ENCODE measurements around the gene INPP5B. TPM values are rescaled to one million over a fixed set of nuclear protein-coding genes. Genes with fewer than 3 reads are reported as not detected.

The INPP5B gene
- polyA plus RNA-seq, 1 donor, result 18.8 TPM

- peak; percentile 96 to 99 for DNase-seq
- Histone ChIP-seq H3K27me3 (ENCODE audit: control insufficient read depth, insufficient read depth, low read length) (no peaks in the 10 kb centered on the region), H3K36me3 (ENCODE audit: control insufficient read depth, insufficient read depth, low read length) (peaks cover 17% of the 10 kb centered on the region), H3K4me3 (ENCODE audit: low read length) (peak overlapping the region; percentile 53), H3K4me1 (ENCODE audit: control insufficient read depth, insufficient read depth, low read length) (peaks cover 9% of the 10 kb centered on the region), H3K27ac (ENCODE audit: low read length) (peak overlapping the region; percentile 66), H3K9me3 (ENCODE audit: control insufficient read depth, low read depth, low read length) (no peaks in the 10 kb centered on the region)
- no CpG with 5 or more reads among the region's 68 CpGs for WGBS (ENCODE audit: insufficient coverage, low lambda C conversion rate)
Measured at GRCh38 chr1:37931361-37932158, 15.3 kb downstream of the INPP5B start.

GRCh38 chr1:37931102-37931360 is 15.8 kb downstream of the INPP5B start:
- peaks cover 16% of the 10 kb centered on the region for H3K36me3 ChIP-seq (ENCODE audit: control insufficient read depth, insufficient read depth, low read length)
- H3K27me3 ChIP-seq (ENCODE audit: control insufficient read depth, insufficient read depth, low read length), result no peaks in the 10 kb centered on the region
- no peak for DNase-seq
- no peaks in the 10 kb centered on the region for H3K9me3 ChIP-seq (ENCODE audit: control insufficient read depth, low read depth, low read length)
- peak overlapping the region; percentile 66 for H3K27ac ChIP-seq (ENCODE audit: low read length)
- WGBS (ENCODE audit: insufficient coverage, low lambda C conversion rate), result no CpG with 5 or more reads among the region's 6 CpGs
- peak overlapping the region; percentile 53 for H3K4me3 ChIP-seq (ENCODE audit: low read length)
- H3K4me1 ChIP-seq (ENCODE audit: control insufficient read depth, insufficient read depth, low read length), result peaks cover 9% of the 10 kb centered on the region

GRCh38 chr1:37930246-37931101 is 16.4 kb downstream of the INPP5B start:
- Histone ChIP-seq H3K9me3 (ENCODE audit: control insufficient read depth, low read depth, low read length) (no peaks in the 10 kb centered on the region), H3K27me3 (ENCODE audit: control insufficient read depth, insufficient read depth, low read length) (no peaks in the 10 kb centered on the region), H3K4me1 (ENCODE audit: control insufficient read depth, insufficient read depth, low read length) (peaks cover 9% of the 10 kb centered on the region), H3K27ac (ENCODE audit: low read length) (peak overlapping the region; percentile 66), H3K36me3 (ENCODE audit: control insufficient read depth, insufficient read depth, low read length) (peaks cover 15% of the 10 kb centered on the region), H3K4me3 (ENCODE audit: low read length) (peak overlapping the region; percentile 53)
- WGBS (ENCODE audit: insufficient coverage, low lambda C conversion rate), result 68% methylated on average over 3 of the region's 13 CpGs
- DNase-seq, result peak; percentile 70 to 77

DNA sequence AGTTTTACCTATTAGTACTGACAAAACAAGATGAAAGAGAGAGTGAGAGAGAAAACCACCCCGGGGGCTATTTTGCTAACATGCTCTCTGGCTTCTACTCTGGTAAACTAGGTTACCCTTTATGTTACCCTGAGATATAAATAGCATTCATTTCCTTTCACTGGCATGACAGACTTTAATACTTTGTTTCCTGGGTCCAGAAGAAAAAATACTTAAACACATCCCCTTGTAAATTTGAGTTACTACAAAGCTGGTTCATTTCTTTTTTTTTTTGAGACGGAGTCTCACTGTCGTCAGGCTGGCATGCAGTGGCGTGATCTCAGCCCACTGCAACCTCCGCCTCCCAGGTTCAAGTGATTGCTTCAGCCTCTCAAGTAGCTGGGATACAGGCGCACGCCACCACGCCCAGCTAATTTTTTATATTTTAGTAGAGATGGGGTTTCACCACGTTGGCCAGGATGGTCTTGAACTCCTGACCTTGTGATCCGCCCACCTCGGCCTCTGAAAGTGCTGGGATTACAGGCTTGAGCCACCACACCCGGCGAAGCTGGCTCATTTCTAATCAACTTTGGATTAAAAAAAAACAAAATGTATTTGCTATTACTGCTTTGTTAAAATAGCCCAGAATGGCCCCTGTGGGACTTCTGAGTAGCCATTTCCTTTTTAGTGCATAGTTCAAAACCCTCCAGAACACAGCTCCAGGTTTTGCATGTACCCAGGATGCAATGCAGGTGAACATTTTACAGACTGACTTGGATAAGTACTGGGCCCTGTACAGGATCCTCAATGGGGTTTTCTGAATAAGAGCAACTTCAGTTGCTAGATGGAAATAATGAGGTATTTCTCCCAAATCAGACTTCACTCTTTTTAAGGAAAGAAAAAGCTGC is 20.6 kb downstream of the INPP5B start:
- Histone ChIP-seq H3K27me3 (ENCODE audit: control insufficient read depth, insufficient read depth, low read length) (no peaks in the 10 kb centered on the region), H3K4me3 (ENCODE audit: low read length) (no peak overlapping the region), H3K27ac (ENCODE audit: low read length) (no peak overlapping the region), H3K4me1 (ENCODE audit: control insufficient read depth, insufficient read depth, low read length) (peaks cover 9% of the 10 kb centered on the region), H3K9me3 (ENCODE audit: control insufficient read depth, low read depth, low read length) (no peaks in the 10 kb centered on the region), H3K36me3 (ENCODE audit: control insufficient read depth, insufficient read depth, low read length) (peaks cover 9% of the 10 kb centered on the region)
- WGBS (ENCODE audit: insufficient coverage, low lambda C conversion rate), result no CpG with 5 or more reads among the region's 13 CpGs
- DNase-seq, result no peak

- Histone ChIP-seq H3K9me3 (ENCODE audit: control insufficient read depth, low read depth, low read length) (no peaks in the 10 kb centered on the region), H3K27me3 (ENCODE audit: control insufficient read depth, insufficient read depth, low read length) (no peaks in the 10 kb centered on the region), H3K27ac (ENCODE audit: low read length) (no peak overlapping the region), H3K4me3 (ENCODE audit: low read length) (no peak overlapping the region), H3K36me3 (ENCODE audit: control insufficient read depth, insufficient read depth, low read length) (peaks cover 13% of the 10 kb centered on the region), H3K4me1 (ENCODE audit: control insufficient read depth, insufficient read depth, low read length) (peaks cover 2% of the 10 kb centered on the region)
- DNase-seq, result no peak
- no CpG with 5 or more reads among the region's 4 CpGs for WGBS (ENCODE audit: insufficient coverage, low lambda C conversion rate)
Measured at GRCh38 chr1:37925316-37925715, 21.5 kb downstream of the INPP5B start.

DNA sequence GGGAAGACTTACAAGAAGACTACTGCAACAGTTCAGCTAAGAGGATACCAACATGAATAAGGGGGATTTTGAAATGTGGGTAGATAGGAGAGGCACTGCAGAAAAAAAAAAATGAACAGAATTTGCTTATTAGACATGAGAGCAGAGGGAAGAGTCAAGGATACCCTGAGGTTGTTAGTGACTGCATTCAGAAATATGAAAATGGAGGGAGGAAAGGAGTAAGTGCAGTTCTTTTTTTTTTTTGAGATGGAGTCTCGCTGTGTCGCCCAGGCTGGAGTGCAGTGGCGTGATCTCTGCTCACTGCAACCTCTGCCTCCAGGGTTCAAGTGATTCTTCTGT is 23.3 kb downstream of the INPP5B start:
- Histone ChIP-seq H3K27me3 (ENCODE audit: control insufficient read depth, insufficient read depth, low read length) (no peaks in the 10 kb centered on the region), H3K4me1 (ENCODE audit: control insufficient read depth, insufficient read depth, low read length) (no peaks in the 10 kb centered on the region), H3K9me3 (ENCODE audit: control insufficient read depth, low read depth, low read length) (no peaks in the 10 kb centered on the region), H3K27ac (ENCODE audit: low read length) (no peak overlapping the region), H3K4me3 (ENCODE audit: low read length) (no peak overlapping the region), H3K36me3 (ENCODE audit: control insufficient read depth, insufficient read depth, low read length) (peaks cover 13% of the 10 kb centered on the region)
- no CpG with 5 or more reads among the region's 3 CpGs for WGBS (ENCODE audit: insufficient coverage, low lambda C conversion rate)
- DNase-seq, result no peak

- Histone ChIP-seq H3K36me3 (ENCODE audit: control insufficient read depth, insufficient read depth, low read length) (peaks cover 12% of the 10 kb centered on the region), H3K4me1 (ENCODE audit: control insufficient read depth, insufficient read depth, low read length) (no peaks in the 10 kb centered on the region)
- 100% methylated on average over 1 of the region's 4 CpGs for WGBS (ENCODE audit: insufficient coverage, low lambda C conversion rate)
Measured at GRCh38 chr1:37922767-37923550, 23.9 kb downstream of the INPP5B start.

DNA sequence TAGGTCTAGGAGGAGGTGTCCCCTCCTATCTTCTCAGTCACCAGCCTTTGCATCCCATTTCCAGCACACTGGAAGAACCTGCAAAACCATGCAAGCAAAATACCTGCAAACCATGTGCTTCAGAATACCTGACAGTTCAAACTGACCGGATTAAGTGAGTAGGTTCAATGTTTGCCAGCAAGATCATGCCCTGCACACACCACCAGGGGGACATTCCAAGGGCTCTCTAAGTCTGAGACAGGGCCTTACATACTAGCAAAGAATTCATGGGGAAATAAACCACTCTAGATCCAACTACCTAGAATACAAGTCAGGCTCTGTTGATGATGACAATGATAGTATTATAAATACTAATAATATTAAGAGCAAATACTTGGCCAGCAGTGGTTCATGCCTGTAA is 27.6 kb downstream of the INPP5B start:
- peaks cover 12% of the 10 kb centered on the region for H3K36me3 ChIP-seq (ENCODE audit: control insufficient read depth, insufficient read depth, low read length)
- WGBS (ENCODE audit: insufficient coverage, low lambda C conversion rate), result no CpG with 5 or more reads among the region's 1 CpG
- DNase-seq, result no peak
- no peaks in the 10 kb centered on the region for H3K27me3 ChIP-seq (ENCODE audit: control insufficient read depth, insufficient read depth, low read length)
- no peak overlapping the region for H3K4me3 ChIP-seq (ENCODE audit: low read length)
- no peaks in the 10 kb centered on the region for H3K4me1 ChIP-seq (ENCODE audit: control insufficient read depth, insufficient read depth, low read length)
- H3K27ac ChIP-seq (ENCODE audit: low read length), result no peak overlapping the region
- H3K9me3 ChIP-seq (ENCODE audit: control insufficient read depth, low read depth, low read length), result no peaks in the 10 kb centered on the region

More at GRCh38 chr1:37922767-37923550, 23.9 kb downstream of the INPP5B start:
- Histone ChIP-seq H3K27me3 (ENCODE audit: control insufficient read depth, insufficient read depth, low read length) (no peaks in the 10 kb centered on the region), H3K9me3 (ENCODE audit: control insufficient read depth, low read depth, low read length) (no peaks in the 10 kb centered on the region), H3K27ac (ENCODE audit: low read length) (no peak overlapping the region), H3K4me3 (ENCODE audit: low read length) (no peak overlapping the region)
- no peak for DNase-seq

GRCh38 chr1:37915476-37916093 is 31.3 kb downstream of the INPP5B start:
- H3K27ac ChIP-seq (ENCODE audit: low read length), result no peak overlapping the region
- no peaks in the 10 kb centered on the region for H3K4me1 ChIP-seq (ENCODE audit: control insufficient read depth, insufficient read depth, low read length)
- H3K36me3 ChIP-seq (ENCODE audit: control insufficient read depth, insufficient read depth, low read length), result peaks cover 7% of the 10 kb centered on the region
- H3K9me3 ChIP-seq (ENCODE audit: control insufficient read depth, low read depth, low read length), result no peaks in the 10 kb centered on the region
- H3K27me3 ChIP-seq (ENCODE audit: control insufficient read depth, insufficient read depth, low read length), result no peaks in the 10 kb centered on the region
- H3K4me3 ChIP-seq (ENCODE audit: low read length), result no peak overlapping the region
- no peak for DNase-seq
- 60% methylated on average over 1 of the region's 2 CpGs for WGBS (ENCODE audit: insufficient coverage, low lambda C conversion rate)
